Right lobe of liver (tissue), 6 donors: Measurements from ENCODE around the gene CD300E. TPM values are rescaled to one million over a fixed set of nuclear protein-coding genes. Genes with fewer than 3 reads are reported as not detected.

ENCODE experiments used
- ATAC-seq, 4 donors: fragments of 200-7000 bp; cut with Tn5 transposase; one replicate each; pipeline ENCODE4 v1.9.1; 2020; ENCODE audit warnings: mild to moderate bottlenecking in 4 of 4, moderate library complexity in 4 of 4
- DNase-seq, 3 donors: peaks; one replicate each; pipeline ENCODE4 v3.0.0-alpha.2; 2020
- H3K27ac ChIP-seq, 3 donors: fragments of 200-600 bp; one replicate each; pipeline ENCODE4 v1.8.0; 2022
- H3K27me3 ChIP-seq, 2 donors: fragments of 200-600 bp; one replicate each; pipeline ENCODE4 v1.8.0; 2022
- H3K36me3 ChIP-seq, 4 donors: fragments of 200-600 bp; sonication (generic) in 1 of 4; one replicate each; pipeline versions ENCODE4 v1.5.1 to v1.8.0; 2017 to 2022; ENCODE audit warnings: control low read depth in 1 of 4
- H3K4me1 ChIP-seq, 4 donors: fragments of 200-600 bp; sonication (generic) in 1 of 4; one replicate each; pipeline versions ENCODE4 v1.5.1 to v1.8.0; 2017 to 2022; ENCODE audit warnings: control low read depth in 1 of 4
- H3K4me3 ChIP-seq, 3 donors: fragments of 200-600 bp; one replicate each; pipeline ENCODE4 v1.8.0; 2022
- H3K9me3 ChIP-seq, 4 donors: fragments of 200-600 bp; sonication (generic) in 1 of 4; one replicate each; pipeline versions ENCODE4 v1.5.1 to v1.8.0; 2017 to 2022; ENCODE audit warnings: control low read depth in 1 of 4
- POLR2A ChIP-seq: fragments of 450-650 bp; IDR thresholded peaks from one replicate; pipeline ENCODE4 v1.6.1; 2017; ENCODE audit warnings: antibody characterized with exemption, mild to moderate bottlenecking
- WGBS: methylation state at CpG from one replicate; pipeline ENCODE4 v1.1.6; 2018; ENCODE audit warnings: low coverage, low lambda C conversion rate; ENCODE audit not compliant: insufficient coverage; ENCODE audit errors: missing lambda C conversion rate; 5-methylcytosine and 5-hydroxymethylcytosine counted together
- intact Hi-C, 2 donors: fragments of 100-400 bp; cut with DNase I; formaldehyde crosslinking; loops; one replicate each; pipeline versions ENCODE4 v1.11.2 to v1.14.1; 2022
- total RNA-seq, 6 experiments: library from RNA; depleted of rRNA in 2 of 6; stranded (reverse); fragments of >200 nt in 2 of 6; fragmentation: NEBNext Ultra II Directional in 3 of 6; extraction: Animal tissue kit (Norgen Biotek cat#: 25700) in 3 of 6; gene quantifications; one replicate each; pipeline versions ENCODE4 v1.1.0 to v1.2.4, GENCODE V29; 2016 to 2023
- TF ChIP-seq, protein P1 (sequence below), 4 donors: fragments of 200-600 bp in 3 of 4; fragments of 450-650 bp in 1 of 4; IDR thresholded peaks; one replicate each; pipeline versions ENCODE4 v1.5.1 to v1.8.0; 2016 to 2022; ENCODE audit warnings: antibody characterized with exemption in 4 of 4, mild to moderate bottlenecking in 2 of 4
- donor health status: DM: no; HTN: yes; CAD: no.
- donor health status: DM: no; HTN: no; CAD: no.
- donor health status: DM: no; HTN: no; CAD: no.
- donor health status: DM: no; HTN: yes; CAD: no.
- donor health status: DM: no; HTN: yes; CAD: no.

CD300E gene
- total RNA-seq, 6 experiments from 2014 or later = 0.07 to 0.91 (median 0.34) TPM

GRCh38 chr17:74642995-74643394 is 19.5 kb upstream of the CD300E start:
- Histone ChIP-seq H3K27ac (no peak overlapping the region), H3K27me3 (no peaks in the 10 kb centered on the region), H3K4me1 (no peaks in the 10 kb centered on the region), H3K4me3 (no peak overlapping the region), H3K36me3 (no peaks in the 10 kb centered on the region), H3K9me3 (no peaks in the 10 kb centered on the region)
- intact Hi-C loops = no loop called here
- no peak for DNase-seq
- no peak for TF ChIP-seq POLR2A
- TF ChIP-seq, protein P1, sequence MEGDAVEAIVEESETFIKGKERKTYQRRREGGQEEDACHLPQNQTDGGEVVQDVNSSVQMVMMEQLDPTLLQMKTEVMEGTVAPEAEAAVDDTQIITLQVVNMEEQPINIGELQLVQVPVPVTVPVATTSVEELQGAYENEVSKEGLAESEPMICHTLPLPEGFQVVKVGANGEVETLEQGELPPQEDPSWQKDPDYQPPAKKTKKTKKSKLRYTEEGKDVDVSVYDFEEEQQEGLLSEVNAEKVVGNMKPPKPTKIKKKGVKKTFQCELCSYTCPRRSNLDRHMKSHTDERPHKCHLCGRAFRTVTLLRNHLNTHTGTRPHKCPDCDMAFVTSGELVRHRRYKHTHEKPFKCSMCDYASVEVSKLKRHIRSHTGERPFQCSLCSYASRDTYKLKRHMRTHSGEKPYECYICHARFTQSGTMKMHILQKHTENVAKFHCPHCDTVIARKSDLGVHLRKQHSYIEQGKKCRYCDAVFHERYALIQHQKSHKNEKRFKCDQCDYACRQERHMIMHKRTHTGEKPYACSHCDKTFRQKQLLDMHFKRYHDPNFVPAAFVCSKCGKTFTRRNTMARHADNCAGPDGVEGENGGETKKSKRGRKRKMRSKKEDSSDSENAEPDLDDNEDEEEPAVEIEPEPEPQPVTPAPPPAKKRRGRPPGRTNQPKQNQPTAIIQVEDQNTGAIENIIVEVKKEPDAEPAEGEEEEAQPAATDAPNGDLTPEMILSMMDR (IDR thresholded peaks at IDR 0.05) = no peak
- ATAC-seq = no peak
- WGBS = 58% methylated on average over 7 of the region's 7 CpGs

GRCh38 chr17:74642556-74642955 is 19.0 kb upstream of the CD300E start:
- H3K4me3 ChIP-seq = no peak overlapping the region
- no peaks in the 10 kb centered on the region for H3K36me3 ChIP-seq
- H3K27ac ChIP-seq = no peak overlapping the region
- ATAC-seq (no peak), DNase-seq (no peak)
- 20% methylated on average over 4 of the region's 4 CpGs for WGBS
- H3K9me3 ChIP-seq = no peaks in the 10 kb centered on the region
- H3K4me1 ChIP-seq = no peaks in the 10 kb centered on the region
- intact Hi-C loops = no loop called here
- H3K27me3 ChIP-seq = no peaks in the 10 kb centered on the region
- TF ChIP-seq POLR2A = no peak
- TF ChIP-seq, protein P1 (IDR thresholded peaks at IDR 0.05) = no peak

DNA sequence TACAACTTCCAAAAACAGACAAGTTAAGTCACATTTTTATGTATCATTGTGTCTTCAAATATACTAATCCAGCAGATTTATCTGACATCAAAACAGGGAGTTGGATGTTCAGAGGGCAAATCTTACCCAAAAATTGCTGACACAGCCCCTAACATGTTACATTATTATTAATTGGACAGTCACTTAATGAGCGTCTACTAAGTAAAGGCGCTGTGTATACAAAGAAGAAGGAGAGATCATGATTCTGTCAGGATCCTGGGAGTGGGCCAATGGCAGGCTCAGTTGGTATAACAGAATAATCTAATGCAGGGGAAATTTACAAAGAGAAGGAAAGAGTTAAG is 18.4 kb upstream of the CD300E start:
- Histone ChIP-seq H3K4me3 (no peak overlapping the region), H3K9me3 (no peaks in the 10 kb centered on the region), H3K4me1 (no peaks in the 10 kb centered on the region), H3K36me3 (no peaks in the 10 kb centered on the region), H3K27me3 (no peaks in the 10 kb centered on the region), H3K27ac (no peak overlapping the region)
- intact Hi-C loops = no loop called here
- TF ChIP-seq, protein P1 (IDR thresholded peaks at IDR 0.05) = no peak
- no peak for TF ChIP-seq POLR2A
- no peak for DNase-seq
- WGBS = 39% methylated on average over 2 of the region's 2 CpGs
- ATAC-seq = no peak

DNA sequence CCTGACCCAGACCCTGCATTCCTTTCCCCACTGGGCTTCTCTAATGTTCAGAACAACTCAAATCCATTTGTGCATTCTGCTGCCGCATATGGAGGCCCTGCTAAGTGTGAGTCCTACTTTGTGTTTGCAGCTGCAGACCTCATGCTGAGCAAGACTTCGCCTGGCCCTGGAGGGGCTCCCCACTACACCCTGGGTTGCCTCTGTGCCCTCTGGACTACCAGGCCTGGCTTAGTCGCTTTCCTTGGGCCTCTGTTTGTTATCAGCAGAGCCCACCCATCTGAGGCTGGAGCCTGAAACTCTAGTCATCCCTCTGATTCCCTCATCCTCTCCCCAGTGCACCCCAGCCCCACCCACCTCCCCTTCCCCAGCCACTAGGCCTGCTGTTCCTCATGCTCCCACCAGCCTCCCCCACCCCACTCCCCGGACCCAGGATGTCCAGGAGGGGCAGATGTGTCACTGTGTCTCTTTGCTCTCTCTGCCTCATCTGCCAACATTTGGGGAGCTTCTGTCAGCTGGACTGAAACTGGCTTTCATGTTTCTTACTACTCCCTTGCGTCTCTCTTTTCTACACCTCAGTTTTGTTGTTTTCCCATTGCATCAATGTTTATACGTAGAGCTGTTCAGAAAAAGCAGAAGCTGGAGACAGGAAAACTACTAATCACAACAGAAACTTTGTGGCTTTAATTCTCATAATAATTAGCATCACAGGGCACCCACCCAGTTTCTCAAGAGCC is 17.9 kb upstream of the CD300E start:
- WGBS = 58% methylated on average over 2 of the region's 6 CpGs
- Histone ChIP-seq H3K36me3 (no peaks in the 10 kb centered on the region), H3K27ac (no peak overlapping the region), H3K27me3 (no peaks in the 10 kb centered on the region), H3K4me3 (no peak overlapping the region), H3K9me3 (no peaks in the 10 kb centered on the region), H3K4me1 (no peaks in the 10 kb centered on the region)
- intact Hi-C loops = no loop called here
- DNase-seq = no peak
- ATAC-seq = peak in 1 of 4 donors; percentile 18
- TF ChIP-seq, protein P1 (IDR thresholded peaks at IDR 0.05) = no peak
